Measurements from ENCODE around the gene KRT16.

DNA sequence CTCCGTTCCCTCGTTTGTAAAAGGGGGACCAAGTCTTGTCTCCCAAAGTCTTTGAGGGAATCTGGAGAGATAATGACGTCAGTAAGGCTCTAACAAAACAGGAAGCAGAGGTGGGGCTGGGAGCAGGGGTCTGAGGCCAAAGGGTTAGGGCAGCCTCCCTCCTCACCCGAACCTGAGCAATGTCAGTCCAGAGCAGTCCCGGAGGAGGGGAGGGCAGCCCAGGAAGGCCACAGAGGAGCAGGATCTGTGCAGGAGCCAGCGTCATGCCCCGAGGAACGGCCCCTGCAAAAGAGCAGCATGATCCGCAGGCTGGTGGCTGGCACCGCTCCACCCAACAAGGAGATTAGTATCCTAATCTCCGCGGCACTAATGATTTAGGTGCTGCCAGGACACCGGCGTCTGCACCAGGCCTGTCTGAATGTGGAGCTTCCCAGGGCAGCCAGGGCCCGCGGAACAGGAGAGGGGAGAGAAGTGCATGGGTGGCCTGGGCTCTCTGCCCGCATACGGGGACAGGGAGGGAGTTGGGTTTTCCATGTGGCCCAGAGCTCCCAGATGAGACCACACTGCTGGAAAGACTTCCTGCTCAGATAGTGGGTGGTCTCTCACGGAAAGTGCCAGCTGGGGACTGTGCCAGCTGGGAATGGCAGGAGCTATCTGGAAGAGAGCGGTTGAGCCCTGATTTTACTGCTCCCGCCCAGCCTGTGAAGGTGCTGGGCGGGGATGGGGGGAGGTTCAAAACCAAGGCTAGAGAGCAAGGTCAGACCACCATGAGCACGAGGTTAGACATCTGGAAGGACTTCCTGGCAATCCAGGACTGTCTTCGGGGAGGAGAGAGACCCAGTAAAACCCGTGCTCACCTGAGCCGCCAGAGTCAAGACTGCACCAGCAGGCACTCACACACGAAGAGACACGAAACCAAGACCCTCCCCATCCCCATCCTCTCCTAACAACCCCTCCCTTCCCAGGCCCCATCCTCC, 22.8 kb upstream of the KRT16 start:
- TF ChIP-seq, protein P1, sequence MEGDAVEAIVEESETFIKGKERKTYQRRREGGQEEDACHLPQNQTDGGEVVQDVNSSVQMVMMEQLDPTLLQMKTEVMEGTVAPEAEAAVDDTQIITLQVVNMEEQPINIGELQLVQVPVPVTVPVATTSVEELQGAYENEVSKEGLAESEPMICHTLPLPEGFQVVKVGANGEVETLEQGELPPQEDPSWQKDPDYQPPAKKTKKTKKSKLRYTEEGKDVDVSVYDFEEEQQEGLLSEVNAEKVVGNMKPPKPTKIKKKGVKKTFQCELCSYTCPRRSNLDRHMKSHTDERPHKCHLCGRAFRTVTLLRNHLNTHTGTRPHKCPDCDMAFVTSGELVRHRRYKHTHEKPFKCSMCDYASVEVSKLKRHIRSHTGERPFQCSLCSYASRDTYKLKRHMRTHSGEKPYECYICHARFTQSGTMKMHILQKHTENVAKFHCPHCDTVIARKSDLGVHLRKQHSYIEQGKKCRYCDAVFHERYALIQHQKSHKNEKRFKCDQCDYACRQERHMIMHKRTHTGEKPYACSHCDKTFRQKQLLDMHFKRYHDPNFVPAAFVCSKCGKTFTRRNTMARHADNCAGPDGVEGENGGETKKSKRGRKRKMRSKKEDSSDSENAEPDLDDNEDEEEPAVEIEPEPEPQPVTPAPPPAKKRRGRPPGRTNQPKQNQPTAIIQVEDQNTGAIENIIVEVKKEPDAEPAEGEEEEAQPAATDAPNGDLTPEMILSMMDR (IDR thresholded peaks at IDR 0.05), result no peak
- no peak for TF ChIP-seq POLR2A (IDR thresholded peaks at IDR 0.05)
- no peak for TF ChIP-seq POLR2AphosphoS5 (IDR thresholded peaks at IDR 0.05)
